Measurements from ENCODE around the gene ZNF800. TPM values are rescaled to one million over a fixed set of nuclear protein-coding genes. Genes with fewer than 3 reads are reported as not detected.

ZNF800 gene, protein sequence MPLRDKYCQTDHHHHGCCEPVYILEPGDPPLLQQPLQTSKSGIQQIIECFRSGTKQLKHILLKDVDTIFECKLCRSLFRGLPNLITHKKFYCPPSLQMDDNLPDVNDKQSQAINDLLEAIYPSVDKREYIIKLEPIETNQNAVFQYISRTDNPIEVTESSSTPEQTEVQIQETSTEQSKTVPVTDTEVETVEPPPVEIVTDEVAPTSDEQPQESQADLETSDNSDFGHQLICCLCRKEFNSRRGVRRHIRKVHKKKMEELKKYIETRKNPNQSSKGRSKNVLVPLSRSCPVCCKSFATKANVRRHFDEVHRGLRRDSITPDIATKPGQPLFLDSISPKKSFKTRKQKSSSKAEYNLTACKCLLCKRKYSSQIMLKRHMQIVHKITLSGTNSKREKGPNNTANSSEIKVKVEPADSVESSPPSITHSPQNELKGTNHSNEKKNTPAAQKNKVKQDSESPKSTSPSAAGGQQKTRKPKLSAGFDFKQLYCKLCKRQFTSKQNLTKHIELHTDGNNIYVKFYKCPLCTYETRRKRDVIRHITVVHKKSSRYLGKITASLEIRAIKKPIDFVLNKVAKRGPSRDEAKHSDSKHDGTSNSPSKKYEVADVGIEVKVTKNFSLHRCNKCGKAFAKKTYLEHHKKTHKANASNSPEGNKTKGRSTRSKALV
- total RNA-seq = 62.9 and 64.7 TPM in 2 replicates
- 45.9 TPM for total RNA-seq (2013)
- 22.6 and 28.8 TPM in 2 replicates for polyA plus RNA-seq
- polyA minus RNA-seq = 45.0 and 50.2 TPM in 2 replicates

GRCh38 chr7:127392566-127393367, at the start of gene ZNF800:
ZNF800 (minus strand) TSS chr7:127392708; CDS start chr7:127391557, 1,151 bp downstream.
- H3K4me2 ChIP-seq (replicated peaks; ENCODE audit: low read depth, low read length, poor library complexity, severe bottlenecking) = peak within 1 kb of the TSS; percentile 77
- under 1% methylated on average over 56 of the region's 67 CpGs for WGBS (ENCODE audit: insufficient coverage)
- H3K79me2 ChIP-seq (ENCODE audit: control insufficient read depth, insufficient read depth, low read length) = peaks cover 50% of the 10 kb centered on the region
- TF ChIP-seq, protein P1, sequence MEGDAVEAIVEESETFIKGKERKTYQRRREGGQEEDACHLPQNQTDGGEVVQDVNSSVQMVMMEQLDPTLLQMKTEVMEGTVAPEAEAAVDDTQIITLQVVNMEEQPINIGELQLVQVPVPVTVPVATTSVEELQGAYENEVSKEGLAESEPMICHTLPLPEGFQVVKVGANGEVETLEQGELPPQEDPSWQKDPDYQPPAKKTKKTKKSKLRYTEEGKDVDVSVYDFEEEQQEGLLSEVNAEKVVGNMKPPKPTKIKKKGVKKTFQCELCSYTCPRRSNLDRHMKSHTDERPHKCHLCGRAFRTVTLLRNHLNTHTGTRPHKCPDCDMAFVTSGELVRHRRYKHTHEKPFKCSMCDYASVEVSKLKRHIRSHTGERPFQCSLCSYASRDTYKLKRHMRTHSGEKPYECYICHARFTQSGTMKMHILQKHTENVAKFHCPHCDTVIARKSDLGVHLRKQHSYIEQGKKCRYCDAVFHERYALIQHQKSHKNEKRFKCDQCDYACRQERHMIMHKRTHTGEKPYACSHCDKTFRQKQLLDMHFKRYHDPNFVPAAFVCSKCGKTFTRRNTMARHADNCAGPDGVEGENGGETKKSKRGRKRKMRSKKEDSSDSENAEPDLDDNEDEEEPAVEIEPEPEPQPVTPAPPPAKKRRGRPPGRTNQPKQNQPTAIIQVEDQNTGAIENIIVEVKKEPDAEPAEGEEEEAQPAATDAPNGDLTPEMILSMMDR (IDR thresholded peaks at IDR 0.05) = no peak
- no peak for TF ChIP-seq EZH2 (IDR thresholded peaks at IDR 0.05; ENCODE audit: borderline replicate concordance, insufficient read depth, low read depth, low read length, poor library complexity, severe bottlenecking)
- Mint-ChIP-seq H3K27me3 (no peaks in the 10 kb centered on the region), H3K4me1 (peaks cover 56% of the 10 kb centered on the region), H3K27ac (peak within 1 kb of the TSS; percentile 99), H3K4me3 (peak within 1 kb of the TSS; percentile 99), H3K9me3 (ENCODE audit: insufficient read depth) (no peaks in the 10 kb centered on the region)
- H3K27me3 ChIP-seq (replicated peaks in 1 of 4; ENCODE audit: control extremely low read depth in 1 of 4, control insufficient read depth in 3 of 4, insufficient read depth in 4 of 4, low read length in 3 of 4) = no peaks in the 10 kb centered on the region
- peak within 1 kb of the TSS; percentile 83 for H2AFZ ChIP-seq (ENCODE audit: insufficient read depth, low read depth, low read length, poor library complexity, severe bottlenecking)
- intact Hi-C loops (cut with micrococcal nuclease) = loop anchor here (1.0 to 5.0 kb wide), 7 partner anchors 14 to 950 kb away; partner anchors contain the start of genes GCC1, GRM8 and RBM28
- peak within 1 kb of the TSS; percentile 92 to 96 for H3K27ac ChIP-seq (ENCODE audit: low read length in 2 of 2)
- peak within 1 kb of the TSS; percentile 93 for H3K9ac ChIP-seq (ENCODE audit: low read length)
- peaks cover 16 to 33% of the 10 kb centered on the region in 2 donors for H3K4me1 ChIP-seq (ENCODE audit: control insufficient read depth in 2 of 2, insufficient read depth in 2 of 2, low read length in 2 of 2)
- H4K20me1 ChIP-seq (ENCODE audit: control insufficient read depth, insufficient read depth, low read length, poor library complexity, severe bottlenecking) = peaks cover 10% of the 10 kb centered on the region
- H3K36me3 ChIP-seq (replicated peaks in 1 of 2; ENCODE audit: control extremely low read depth in 1 of 2, control insufficient read depth in 1 of 2, extremely low read depth in 1 of 2, insufficient read depth in 2 of 2, low read length in 1 of 2) = peaks cover 8 to 28% of the 10 kb centered on the region in 2 experiments
- H3K9me3 ChIP-seq (ENCODE audit: control extremely low read depth in 1 of 3, control insufficient read depth in 2 of 3, insufficient read depth in 1 of 3, low read length in 2 of 3) = no peaks in the 10 kb centered on the region
- peak; percentile 94 for DNase-seq
- peak; percentile 84 for ATAC-seq (ENCODE audit: low read depth)
- ChIA-PET POLR2A (interaction anchor here (0.6 to 2.2 kb wide), 8 partner anchors 9 to 193 kb away, joined by 3 to 12 read pairs (median 4); partner anchors contain the start of gene GCC1), CTCF (interaction anchor here (1.0 to 5.0 kb wide), 9 partner anchors 13 to 193 kb away, joined by 3 to 54 read pairs (median 6); partner anchors contain the start of gene GCC1)
- H3K4me3 ChIP-seq (ENCODE audit: control extremely low read depth in 1 of 5, extremely low read depth in 1 of 5, insufficient read depth in 1 of 5, low read depth in 2 of 5, low read length in 4 of 5) = peak within 1 kb of the TSS; percentile 89 to 95 (median 92)

Measured in B cell (primary cell).